ENCODE measurements around the gene ZC3H7A. TPM values are rescaled to one million over a fixed set of nuclear protein-coding genes. Genes with fewer than 3 reads are reported as not detected.

Gene ZC3H7A
- total RNA-seq, 1 experiment from 2014 or later, result 45.9 TPM

DNA sequence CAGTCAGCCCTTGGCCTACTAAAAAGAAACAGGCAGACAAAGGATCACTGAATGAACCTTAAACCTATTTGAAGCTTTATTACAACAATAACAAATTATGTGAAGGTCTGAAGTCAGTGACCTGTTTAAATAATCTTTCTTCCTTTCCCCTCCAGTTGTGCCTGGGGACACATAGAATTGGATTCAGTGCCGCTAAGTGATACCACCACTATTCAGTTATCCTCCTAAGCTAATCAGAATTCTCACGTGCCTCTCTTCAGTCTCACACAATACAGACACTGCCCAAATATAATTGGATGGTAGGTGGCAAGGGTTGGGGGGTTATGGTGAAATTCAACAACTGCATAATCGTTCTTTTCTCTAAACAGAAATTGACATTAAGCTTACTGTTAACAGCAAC, 65.8 kb downstream of the ZC3H7A start:
- Mint-ChIP-seq H3K27me3 (ENCODE audit: low read depth) (no peaks in the 10 kb centered on the region), H3K27ac (no peak overlapping the region; the same call in none of the 2 replicates), H3K9me3 (no peaks in the 10 kb centered on the region), H3K4me1 (no peaks in the 10 kb centered on the region), H3K36me3 (peaks cover 32% of the 10 kb centered on the region), H3K4me3 (no peak overlapping the region)
- no peak for ATAC-seq
- CTCF ChIA-PET, result interaction anchor here (1.0 kb wide), 1 partner anchor 325 kb away, joined by 3 read pairs; no protein-coding TSS in a partner anchor
- no peak for DNase-seq (ENCODE audit: low spot score)
- POLR2A ChIA-PET, result no interaction called here
- TF ChIP-seq, protein P1, sequence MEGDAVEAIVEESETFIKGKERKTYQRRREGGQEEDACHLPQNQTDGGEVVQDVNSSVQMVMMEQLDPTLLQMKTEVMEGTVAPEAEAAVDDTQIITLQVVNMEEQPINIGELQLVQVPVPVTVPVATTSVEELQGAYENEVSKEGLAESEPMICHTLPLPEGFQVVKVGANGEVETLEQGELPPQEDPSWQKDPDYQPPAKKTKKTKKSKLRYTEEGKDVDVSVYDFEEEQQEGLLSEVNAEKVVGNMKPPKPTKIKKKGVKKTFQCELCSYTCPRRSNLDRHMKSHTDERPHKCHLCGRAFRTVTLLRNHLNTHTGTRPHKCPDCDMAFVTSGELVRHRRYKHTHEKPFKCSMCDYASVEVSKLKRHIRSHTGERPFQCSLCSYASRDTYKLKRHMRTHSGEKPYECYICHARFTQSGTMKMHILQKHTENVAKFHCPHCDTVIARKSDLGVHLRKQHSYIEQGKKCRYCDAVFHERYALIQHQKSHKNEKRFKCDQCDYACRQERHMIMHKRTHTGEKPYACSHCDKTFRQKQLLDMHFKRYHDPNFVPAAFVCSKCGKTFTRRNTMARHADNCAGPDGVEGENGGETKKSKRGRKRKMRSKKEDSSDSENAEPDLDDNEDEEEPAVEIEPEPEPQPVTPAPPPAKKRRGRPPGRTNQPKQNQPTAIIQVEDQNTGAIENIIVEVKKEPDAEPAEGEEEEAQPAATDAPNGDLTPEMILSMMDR (IDR thresholded peaks at IDR 0.05), result no peak
- TF ChIP-seq TCF7 (CRISPR knock-in tag; IDR thresholded peaks at IDR 0.05; ENCODE audit: low read depth) (no peak), JUN (CRISPR knock-in tag; IDR thresholded peaks at IDR 0.05) (no peak), CREM (CRISPR knock-in tag; IDR thresholded peaks at IDR 0.05) (no peak), NFATC4 (CRISPR knock-in tag; IDR thresholded peaks at IDR 0.05) (no peak), ZNF138 (CRISPR knock-in tag; conservative IDR thresholded peaks at IDR 0.05) (no peak), RORB (CRISPR knock-in tag; IDR thresholded peaks at IDR 0.05) (no peak), ZNF121 (CRISPR knock-in tag; IDR thresholded peaks at IDR 0.05) (no peak), NR2C2 (CRISPR knock-in tag; IDR thresholded peaks at IDR 0.05) (no peak), HMGA2 (CRISPR knock-in tag; IDR thresholded peaks at IDR 0.05) (no peak), PRDM15 (CRISPR knock-in tag; IDR thresholded peaks at IDR 0.05) (no peak), E2F1 (CRISPR knock-in tag; IDR thresholded peaks at IDR 0.05) (no peak), ZNF232 (CRISPR knock-in tag; IDR thresholded peaks at IDR 0.05) (no peak), ZNF532 (CRISPR knock-in tag; IDR thresholded peaks at IDR 0.05; ENCODE audit: borderline replicate concordance) (no peak), MYBL2 (CRISPR knock-in tag; IDR thresholded peaks at IDR 0.05) (no peak)
- TF ChIP-seq, protein P2, sequence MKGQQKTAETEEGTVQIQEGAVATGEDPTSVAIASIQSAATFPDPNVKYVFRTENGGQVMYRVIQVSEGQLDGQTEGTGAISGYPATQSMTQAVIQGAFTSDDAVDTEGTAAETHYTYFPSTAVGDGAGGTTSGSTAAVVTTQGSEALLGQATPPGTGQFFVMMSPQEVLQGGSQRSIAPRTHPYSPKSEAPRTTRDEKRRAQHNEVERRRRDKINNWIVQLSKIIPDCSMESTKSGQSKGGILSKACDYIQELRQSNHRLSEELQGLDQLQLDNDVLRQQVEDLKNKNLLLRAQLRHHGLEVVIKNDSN (CRISPR knock-in tag; IDR thresholded peaks at IDR 0.05), result no peak
- TF ChIP-seq, protein P3, sequence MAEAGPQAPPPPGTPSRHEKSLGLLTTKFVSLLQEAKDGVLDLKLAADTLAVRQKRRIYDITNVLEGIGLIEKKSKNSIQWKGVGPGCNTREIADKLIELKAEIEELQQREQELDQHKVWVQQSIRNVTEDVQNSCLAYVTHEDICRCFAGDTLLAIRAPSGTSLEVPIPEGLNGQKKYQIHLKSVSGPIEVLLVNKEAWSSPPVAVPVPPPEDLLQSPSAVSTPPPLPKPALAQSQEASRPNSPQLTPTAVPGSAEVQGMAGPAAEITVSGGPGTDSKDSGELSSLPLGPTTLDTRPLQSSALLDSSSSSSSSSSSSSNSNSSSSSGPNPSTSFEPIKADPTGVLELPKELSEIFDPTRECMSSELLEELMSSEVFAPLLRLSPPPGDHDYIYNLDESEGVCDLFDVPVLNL (CRISPR knock-in tag; IDR thresholded peaks at IDR 0.05; ENCODE audit: borderline replicate concordance, low read depth), result no peak
- TF ChIP-seq, protein P4, sequence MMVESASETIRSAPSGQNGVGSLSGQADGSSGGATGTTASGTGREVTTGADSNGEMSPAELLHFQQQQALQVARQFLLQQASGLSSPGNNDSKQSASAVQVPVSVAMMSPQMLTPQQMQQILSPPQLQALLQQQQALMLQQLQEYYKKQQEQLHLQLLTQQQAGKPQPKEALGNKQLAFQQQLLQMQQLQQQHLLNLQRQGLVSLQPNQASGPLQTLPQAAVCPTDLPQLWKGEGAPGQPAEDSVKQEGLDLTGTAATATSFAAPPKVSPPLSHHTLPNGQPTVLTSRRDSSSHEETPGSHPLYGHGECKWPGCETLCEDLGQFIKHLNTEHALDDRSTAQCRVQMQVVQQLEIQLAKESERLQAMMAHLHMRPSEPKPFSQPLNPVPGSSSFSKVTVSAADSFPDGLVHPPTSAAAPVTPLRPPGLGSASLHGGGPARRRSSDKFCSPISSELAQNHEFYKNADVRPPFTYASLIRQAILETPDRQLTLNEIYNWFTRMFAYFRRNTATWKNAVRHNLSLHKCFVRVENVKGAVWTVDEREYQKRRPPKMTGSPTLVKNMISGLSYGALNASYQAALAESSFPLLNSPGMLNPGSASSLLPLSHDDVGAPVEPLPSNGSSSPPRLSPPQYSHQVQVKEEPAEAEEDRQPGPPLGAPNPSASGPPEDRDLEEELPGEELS (CRISPR knock-in tag; IDR thresholded peaks at IDR 0.05), result no peak
